Body of pancreas (tissue), 4 donors: ENCODE results near the gene GNAI2. TPM values are rescaled to one million over a fixed set of nuclear protein-coding genes. Genes with fewer than 3 reads are reported as not detected.
"Not testable (repeated sequence)": the region's sequence is repeated elsewhere in the genome, so short reads cannot be mapped to it uniquely, and the experiment has no call there.

Source experiments
- ATAC-seq: fragments of 150-250 bp; one replicate; pipeline ENCODE4 v1.9.1; 2016
- DNase-seq, 4 donors: peaks; one replicate each; pipeline ENCODE4 v3.0.0-alpha.2; 2019
- H3K27ac ChIP-seq, 4 donors: fragments of 200-600 bp; sonication (generic); 1 replicate in 3 of 4; 2 replicates in 1 of 4; pipeline versions ENCODE4 v1.5.1 to v1.6.1; 2016 to 2019; ENCODE audit warnings: mild to moderate bottlenecking in 1 of 4, mixed read lengths in 1 of 4, moderate library complexity in 1 of 4
- H3K27me3 ChIP-seq, 2 donors: fragments of 200-600 bp; sonication (generic); one replicate each; pipeline ENCODE4 v1.6.0; 2016; ENCODE audit warnings: mild to moderate bottlenecking in 1 of 2
- H3K36me3 ChIP-seq, 2 donors: fragments of 200-600 bp; sonication (generic); replicated peaks in 1 of 2; 2 replicates each; pipeline ENCODE4 v1.5.1; 2016; ENCODE audit warnings: low read depth in 2 of 2; ENCODE audit not compliant: insufficient read depth in 1 of 2
- H3K4me1 ChIP-seq: fragments of 200-600 bp; sonication (generic); one replicate; pipeline ENCODE4 v1.6.0; 2016
- H3K4me3 ChIP-seq, 2 donors: fragments of 200-600 bp; sonication (generic); 1 replicate in 1 of 2; 2 replicates in 1 of 2; pipeline ENCODE4 v1.5.1; 2016 to 2019
- H3K9me3 ChIP-seq, 3 donors: fragments of 200-600 bp; sonication (generic); 1 replicate in 2 of 3; 2 replicates in 1 of 3; pipeline ENCODE4 v1.5.1; 2016
- CTCF ChIP-seq, 7 experiments: fragments of 450-650 bp in 4 of 7; fragments of 200-600 bp in 3 of 7; sonication (generic) in 3 of 7; IDR thresholded peaks; one replicate each; pipeline ENCODE4 v1.5.1; 2016 to 2019; ENCODE audit warnings: antibody characterized with exemption in 7 of 7
- POLR2A ChIP-seq, 3 donors: fragments of 450-650 bp; IDR thresholded peaks; one replicate each; pipeline ENCODE4 v1.6.1; 2016; ENCODE audit warnings: antibody characterized with exemption in 3 of 3, mild to moderate bottlenecking in 2 of 3
- WGBS, 2 donors: methylation state at CpG; one replicate each; pipeline ENCODE4 v1.1.5; 2017; 5-methylcytosine and 5-hydroxymethylcytosine counted together
- intact Hi-C: fragments of 100-400 bp; cut with DNase I; formaldehyde crosslinking; loops from one replicate; pipeline ENCODE4 v1.15.1; 2023
- total RNA-seq, 2 donors: library from RNA; depleted of rRNA; stranded (reverse); fragments of >200 nt; gene quantifications; one replicate each; pipeline ENCODE4 v1.1.0, GENCODE V29; 2016

Gene GNAI2
- total RNA-seq, 2 donors from 2014 or later, result 46.2 to 53.7 TPM

GRCh38 chr3:50227390-50228183 is 8.4 kb upstream of the GNAI2 start:
- peak in 2 of 3 donors; percentile 65 to 69 for TF ChIP-seq POLR2A (IDR thresholded peaks at IDR 0.05)
- peak; percentile 76 to 99 (median 95) for TF ChIP-seq CTCF (IDR thresholded peaks at IDR 0.05)
- Histone ChIP-seq H3K4me3 (peak overlapping the region in 1 of 2 donors; percentile 43), H3K27ac (peak overlapping the region; percentile 61 to 91 (median 82)), H3K4me1 (peaks cover 28% of the 10 kb centered on the region), H3K27me3 (no peaks in the 10 kb centered on the region), H3K9me3 (no peaks in the 10 kb centered on the region), H3K36me3 (no peaks in the 10 kb centered on the region)
- ATAC-seq, result peak; percentile 91
- intact Hi-C loops, result no loop called here
- WGBS, 2 donors, result 1 to 2% methylated on average over 30 to 45 of the region's 51 CpGs
- peak; percentile 93 to 95 (median 95) for DNase-seq

- peaks cover 28% of the 10 kb centered on the region for H3K4me1 ChIP-seq
- H3K27me3 ChIP-seq, intact Hi-C loops, ATAC-seq, H3K36me3 ChIP-seq, H3K9me3 ChIP-seq, DNase-seq: not testable (repeated sequence)
- H3K4me3 ChIP-seq, result peak overlapping the region in 1 of 2 donors; percentile 43
- WGBS, 2 donors, result 42 to 46% methylated on average over 15 of the region's 15 CpGs
- H3K27ac ChIP-seq, result peak overlapping the region; percentile 61 to 91 (median 82)
These were observed 7.7 kb upstream of the GNAI2 start for GRCh38 chr3:50228184-50228763.

- Histone ChIP-seq H3K27me3 (no peaks in the 10 kb centered on the region), H3K4me1 (peaks cover 28% of the 10 kb centered on the region), H3K27ac (peak overlapping the region; percentile 9 to 54 (median 28)), H3K36me3 (no peaks in the 10 kb centered on the region), H3K4me3 (no peak overlapping the region), H3K9me3 (no peaks in the 10 kb centered on the region)
- TF ChIP-seq POLR2A (IDR thresholded peaks at IDR 0.05) (no peak), CTCF (IDR thresholded peaks at IDR 0.05) (no peak)
- ATAC-seq (no peak), DNase-seq (peak in 1 of 4 donors; percentile 41)
- WGBS, 2 donors, result 90 to 96% methylated on average over 3 of the region's 3 CpGs
- intact Hi-C loops, result no loop called here
These were observed 6.5 kb upstream of the GNAI2 start for GRCh38 chr3:50229490-50229889.

DNA sequence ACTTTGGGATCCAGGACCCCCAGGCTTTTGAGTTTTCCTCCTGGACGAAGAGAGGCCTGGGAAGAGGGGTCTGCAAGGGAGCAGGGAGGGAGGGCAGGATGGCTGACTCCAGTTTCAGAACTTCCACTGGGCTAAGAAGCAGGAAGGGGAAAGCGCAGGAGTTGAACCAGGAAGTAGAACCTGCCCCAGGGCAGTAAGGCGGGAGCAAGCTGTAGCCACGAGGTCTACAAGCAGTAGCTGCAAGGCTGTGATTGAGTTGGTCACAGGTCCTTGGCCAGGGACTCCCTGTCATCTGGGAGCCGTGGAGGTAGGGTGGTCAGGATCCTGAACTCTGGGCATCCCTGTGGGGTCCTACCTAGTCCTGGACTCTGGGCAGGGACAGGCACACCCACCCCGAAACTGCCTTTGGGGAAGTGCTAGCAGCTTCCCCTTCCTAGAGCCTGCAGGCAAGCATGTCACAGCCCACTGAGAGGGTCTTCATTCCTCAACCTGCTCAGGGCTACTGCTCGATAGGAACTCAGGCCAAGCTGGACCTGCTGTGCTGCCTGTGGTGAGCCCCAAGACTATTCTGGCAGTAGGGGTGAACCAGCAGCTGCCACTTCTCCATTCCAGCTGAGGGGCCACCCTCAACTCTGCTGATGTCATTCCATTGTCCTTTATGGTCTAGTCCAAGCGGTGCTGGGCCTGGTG is 5.8 kb upstream of the GNAI2 start:
- DNase-seq (no peak), ATAC-seq (no peak)
- H3K4me1 ChIP-seq, result peaks cover 33% of the 10 kb centered on the region
- H3K36me3 ChIP-seq, result no peaks in the 10 kb centered on the region
- no peak overlapping the region for H3K4me3 ChIP-seq
- intact Hi-C loops, result loop anchor here (5.0 kb wide), 1 partner anchor 42 kb away; no protein-coding TSS in a partner anchor
- H3K9me3 ChIP-seq, result no peaks in the 10 kb centered on the region
- H3K27ac ChIP-seq, result peak overlapping the region in 3 of 4 donors; percentile 9 to 54 (median 41)
- TF ChIP-seq POLR2A (IDR thresholded peaks at IDR 0.05), result no peak
- TF ChIP-seq CTCF (IDR thresholded peaks at IDR 0.05), result no peak
- WGBS, 2 donors, result 82 to 83% methylated on average over 5 to 8 of the region's 8 CpGs
- no peaks in the 10 kb centered on the region for H3K27me3 ChIP-seq

- H3K4me3 ChIP-seq, result no peak overlapping the region
- WGBS, 2 donors, result 79 to 94% methylated on average over 4 of the region's 4 CpGs
- H3K4me1 ChIP-seq, result peaks cover 35% of the 10 kb centered on the region
- intact Hi-C loops, result loop anchor here (5.0 kb wide), 1 partner anchor 42 kb away; no protein-coding TSS in a partner anchor
- ATAC-seq, result no peak
- no peak overlapping the region for H3K27ac ChIP-seq
- TF ChIP-seq POLR2A (IDR thresholded peaks at IDR 0.05) (no peak), CTCF (IDR thresholded peaks at IDR 0.05) (no peak)
- H3K27me3 ChIP-seq, result no peaks in the 10 kb centered on the region
- no peaks in the 10 kb centered on the region for H3K36me3 ChIP-seq
- no peak for DNase-seq
- no peaks in the 10 kb centered on the region for H3K9me3 ChIP-seq
These were observed 5.2 kb upstream of the GNAI2 start for GRCh38 chr3:50230794-50231125.
